HepG2 (cell line): Measurements from ENCODE around the gene GDAP1L1. TPM values are rescaled to one million over a fixed set of nuclear protein-coding genes. Genes with fewer than 3 reads are reported as not detected.

Experiments
- ADNP ChIP-seq: sonication (generic); formaldehyde crosslinking; IDR thresholded peaks from 2 replicates; pipeline ENCODE4 v1.4.0; 2020; ENCODE audit warnings: missing genetic modification reagents
- AFF4 ChIP-seq: sonication (generic); formaldehyde crosslinking; IDR thresholded peaks from 2 replicates; pipeline ENCODE4 v1.4.0; 2020; ENCODE audit warnings: missing genetic modification reagents
- CBX5 ChIP-seq: sonication (generic); formaldehyde crosslinking; IDR thresholded peaks from 2 replicates; pipeline ENCODE4 v1.4.0; 2020; ENCODE audit warnings: missing genetic modification reagents, borderline replicate concordance
- DMAP1 ChIP-seq: IDR thresholded peaks from 2 replicates; pipeline ENCODE4 v1.6.1; 2016
- FOXK1 ChIP-seq: sonication (generic); formaldehyde crosslinking; IDR thresholded peaks from 2 replicates; pipeline ENCODE4 v1.4.0; 2020; ENCODE audit warnings: low read depth, missing genetic modification reagents, borderline replicate concordance
- KLF12 ChIP-seq: sonication (generic); formaldehyde crosslinking; IDR thresholded peaks from 2 replicates; pipeline ENCODE4 v1.4.0; 2020; ENCODE audit warnings: missing genetic modification reagents, borderline replicate concordance
- NFRKB ChIP-seq: fragments of 450-650 bp; IDR thresholded peaks from 2 replicates; pipeline ENCODE4 v1.6.1; 2017
- NFYB ChIP-seq: sonication (generic); formaldehyde crosslinking; IDR thresholded peaks from 2 replicates; pipeline ENCODE4 v1.4.0; 2020; ENCODE audit warnings: missing genetic modification reagents
- RFX3 ChIP-seq: IDR thresholded peaks from 2 replicates; pipeline ENCODE4 v1.6.1; 2016; ENCODE audit warnings: missing biosample characterization, missing genetic modification reagents
- RXRB ChIP-seq: IDR thresholded peaks from 2 replicates; pipeline ENCODE4 v1.6.1; 2016; ENCODE audit warnings: borderline replicate concordance, missing genetic modification reagents, missing compliant biosample characterization
- SOX5 ChIP-seq: IDR thresholded peaks from 2 replicates; pipeline ENCODE4 v1.6.1; 2016; ENCODE audit warnings: borderline replicate concordance
- TBX3 ChIP-seq: fragments of 450-650 bp; IDR thresholded peaks from 2 replicates; pipeline ENCODE4 v1.6.1; 2017; ENCODE audit warnings: antibody characterized with exemption, mild to moderate bottlenecking, inconsistent platforms, borderline replicate concordance
- TFAP4 ChIP-seq: sonication (generic); IDR thresholded peaks from 2 replicates; pipeline ENCODE4 v1.6.1; 2016; ENCODE audit warnings: low read depth, borderline replicate concordance
- ZGPAT ChIP-seq: IDR thresholded peaks from 2 replicates; pipeline ENCODE4 v1.6.1; 2016; ENCODE audit warnings: mild to moderate bottlenecking
- ZNF512 ChIP-seq: sonication (generic); formaldehyde crosslinking; IDR thresholded peaks from 2 replicates; pipeline ENCODE4 v1.4.0; 2020; ENCODE audit warnings: mild to moderate bottlenecking, missing genetic modification reagents
- ZNF558 ChIP-seq: sonication (generic); formaldehyde crosslinking; IDR thresholded peaks from 2 replicates; pipeline ENCODE4 v1.9.0; 2022; ENCODE audit warnings: mild to moderate bottlenecking, missing genetic modification reagents, borderline replicate concordance
- ZNF589 ChIP-seq: sonication (generic); formaldehyde crosslinking; conservative IDR thresholded peaks from 2 replicates; pipeline ENCODE4 v1.8.0; 2022; ENCODE audit warnings: mild to moderate bottlenecking, moderate library complexity, missing genetic modification reagents
- ZNF7 ChIP-seq: IDR thresholded peaks from 2 replicates; pipeline ENCODE4 v1.6.1; 2016; ENCODE audit warnings: missing biosample characterization, missing genetic modification reagents
- polyA plus RNA-seq, 8 experiments: library from polyadenylated mRNA; depleted of rRNA in 3 of 8; stranded (reverse) in 7 of 8; unstranded in 1 of 8; fragments of >200 nt; fragmentation: Illumina TruSeq in 4 of 8; extraction: Trizol in 4 of 8; gene quantifications; 2 replicates each; pipeline versions ENCODE4 v1.2.1 to v1.2.3, GENCODE V29; 2011 to 2016; ENCODE audit warnings: low read depth in 4 of 8, missing spikeins in 1 of 8, mixed read lengths in 1 of 8; ENCODE audit not compliant: insufficient read depth in 1 of 8
- total RNA-seq, 5 experiments: library from RNA; depleted of rRNA; stranded (reverse); fragments of >200 nt; fragmentation: Illumina TruSeq; extraction: Trizol; gene quantifications; 2 replicates each; pipeline ENCODE4 v1.2.3, GENCODE V29; 2016; ENCODE audit warnings: low read depth in 1 of 5
- TF ChIP-seq, protein P1 (sequence below): sonication (generic); formaldehyde crosslinking; IDR thresholded peaks from 2 replicates; pipeline ENCODE4 v1.5.0; 2020; ENCODE audit warnings: missing genetic modification reagents
- TF ChIP-seq, protein P2 (sequence below): sonication (generic); formaldehyde crosslinking; IDR thresholded peaks from 2 replicates; pipeline ENCODE4 v1.4.0; 2020; ENCODE audit warnings: mild to moderate bottlenecking, missing genetic modification reagents
- TF ChIP-seq, protein P3 (sequence below): IDR thresholded peaks from 2 replicates; pipeline ENCODE4 v1.6.1; 2016; ENCODE audit warnings: low read depth, control low read depth

The GDAP1L1 gene
- total and polyA plus RNA-seq, 2 of the 13 experiments (the other 11 are each of a cell fraction or from before 2014, with no cell fraction given) = 0.04 TPM; not detected in 1

DNA sequence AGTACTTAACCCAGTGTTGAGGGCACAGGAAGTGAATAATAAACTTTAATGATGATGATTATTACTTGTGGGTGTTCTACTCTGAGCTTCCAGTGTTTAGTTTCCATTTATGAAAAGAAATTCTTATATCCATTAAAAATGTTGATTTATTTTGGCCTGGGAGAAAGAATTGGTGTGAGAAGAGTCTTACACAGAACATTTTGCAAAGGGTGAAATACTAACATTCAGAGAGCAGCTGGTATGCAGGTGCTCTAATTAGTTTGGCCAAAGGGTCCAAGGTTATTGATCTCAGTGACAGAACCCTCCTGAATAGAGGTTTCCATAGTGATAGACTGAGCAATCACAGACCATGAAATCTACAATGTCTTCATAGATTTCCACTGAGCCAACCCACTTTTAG lies 41.0 kb upstream of the GDAP1L1 start (continued):
- peak; percentile 80; the same call in 1 of the 2 replicates for TF ChIP-seq TFAP4
- no peak for TF ChIP-seq ZNF7
- TF ChIP-seq NFYB (CRISPR knock-in tag) = no peak
- peak; percentile 37; the same call in 1 of the 2 replicates for TF ChIP-seq TBX3
- TF ChIP-seq ZNF558 = no peak
- TF ChIP-seq RFX3 (CRISPR knock-in tag) = peak; percentile 65
- no peak for TF ChIP-seq NFRKB
- TF ChIP-seq RXRB (CRISPR knock-in tag) = peak; percentile 24; the same call in 1 of the 2 replicates
- 0 out of 2 replicates have a peak, but pooled peaks have one; percentile 4 for TF ChIP-seq DMAP1 (CRISPR knock-in tag)
- no peak for TF ChIP-seq ADNP
- no peak for TF ChIP-seq ZGPAT (CRISPR knock-in tag)
- TF ChIP-seq AFF4 (CRISPR knock-in tag) = no peak
- no peak for TF ChIP-seq ZNF512 (CRISPR knock-in tag)
- TF ChIP-seq FOXK1 (CRISPR knock-in tag) = peak; percentile 26; the same call in 1 of the 2 replicates
- 0 out of 2 replicates have a peak, but pooled peaks have one; percentile 19 for TF ChIP-seq SOX5
- TF ChIP-seq, protein P1, sequence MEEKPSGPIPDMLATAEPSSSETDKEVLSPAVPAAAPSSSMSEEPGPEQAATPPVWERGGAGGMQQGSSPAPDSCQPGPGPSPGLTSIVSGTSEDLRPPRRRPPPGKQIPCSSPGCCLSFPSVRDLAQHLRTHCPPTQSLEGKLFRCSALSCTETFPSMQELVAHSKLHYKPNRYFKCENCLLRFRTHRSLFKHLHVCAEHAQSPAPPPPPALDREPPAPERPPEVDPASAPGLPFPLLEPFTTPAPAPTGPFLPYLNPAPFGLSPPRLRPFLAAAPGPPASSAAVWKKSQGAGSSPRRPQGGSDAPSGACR (CRISPR knock-in tag) = no peak
- TF ChIP-seq KLF12 (CRISPR knock-in tag) = 0 out of 2 replicates have a peak, but pooled peaks have one; percentile 32
- TF ChIP-seq CBX5 (CRISPR knock-in tag) = no peak
- TF ChIP-seq, protein P2, sequence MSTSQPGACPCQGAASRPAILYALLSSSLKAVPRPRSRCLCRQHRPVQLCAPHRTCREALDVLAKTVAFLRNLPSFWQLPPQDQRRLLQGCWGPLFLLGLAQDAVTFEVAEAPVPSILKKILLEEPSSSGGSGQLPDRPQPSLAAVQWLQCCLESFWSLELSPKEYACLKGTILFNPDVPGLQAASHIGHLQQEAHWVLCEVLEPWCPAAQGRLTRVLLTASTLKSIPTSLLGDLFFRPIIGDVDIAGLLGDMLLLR = no peak
- TF ChIP-seq ZNF589 (CRISPR knock-in tag) = no peak
- TF ChIP-seq, protein P3, sequence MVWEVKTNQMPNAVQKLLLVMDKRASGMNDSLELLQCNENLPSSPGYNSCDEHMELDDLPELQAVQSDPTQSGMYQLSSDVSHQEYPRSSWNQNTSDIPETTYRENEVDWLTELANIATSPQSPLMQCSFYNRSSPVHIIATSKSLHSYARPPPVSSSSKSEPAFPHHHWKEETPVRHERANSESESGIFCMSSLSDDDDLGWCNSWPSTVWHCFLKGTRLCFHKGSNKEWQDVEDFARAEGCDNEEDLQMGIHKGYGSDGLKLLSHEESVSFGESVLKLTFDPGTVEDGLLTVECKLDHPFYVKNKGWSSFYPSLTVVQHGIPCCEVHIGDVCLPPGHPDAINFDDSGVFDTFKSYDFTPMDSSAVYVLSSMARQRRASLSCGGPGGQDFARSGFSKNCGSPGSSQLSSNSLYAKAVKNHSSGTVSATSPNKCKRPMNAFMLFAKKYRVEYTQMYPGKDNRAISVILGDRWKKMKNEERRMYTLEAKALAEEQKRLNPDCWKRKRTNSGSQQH (CRISPR knock-in tag) = no peak
